ENCODE measurements around the gene TEX22. TPM values are rescaled to one million over a fixed set of nuclear protein-coding genes. Genes with fewer than 3 reads are reported as not detected.

The TEX22 gene
- total RNA-seq, 4 donors from 2014 or later: under 0.01 to 0.19 (median 0.17) TPM; not detected in 1

GRCh38 chr14:105379946-105380345 lies 18.4 kb upstream of the TEX22 start:
- intact Hi-C loops (cut with DNase I): no loop called here
- TF ChIP-seq CTCF (IDR thresholded peaks at IDR 0.05): no peak
- no peak for TF ChIP-seq POLR2AphosphoS5 (IDR thresholded peaks at IDR 0.05)
- TF ChIP-seq POLR2A (IDR thresholded peaks at IDR 0.05; ENCODE audit: low read depth): no peak
- no peak for TF ChIP-seq EP300 (IDR thresholded peaks at IDR 0.05)
- Histone ChIP-seq H3K27me3 (no peaks in the 10 kb centered on the region), H3K36me3 (peaks cover 46 to 66% (median 54%) of the 10 kb centered on the region in 4 donors), H3K27ac (replicated peaks in 1 of 4) (no peak overlapping the region), H3K4me1 (no peaks in the 10 kb centered on the region), H3K9me3 (no peaks in the 10 kb centered on the region), H3K4me3 (no peak overlapping the region)
- DNase-seq (ENCODE audit: extremely low spot score): no peak
- 100% methylated on average over 6 of the region's 14 CpGs for WGBS

DNA sequence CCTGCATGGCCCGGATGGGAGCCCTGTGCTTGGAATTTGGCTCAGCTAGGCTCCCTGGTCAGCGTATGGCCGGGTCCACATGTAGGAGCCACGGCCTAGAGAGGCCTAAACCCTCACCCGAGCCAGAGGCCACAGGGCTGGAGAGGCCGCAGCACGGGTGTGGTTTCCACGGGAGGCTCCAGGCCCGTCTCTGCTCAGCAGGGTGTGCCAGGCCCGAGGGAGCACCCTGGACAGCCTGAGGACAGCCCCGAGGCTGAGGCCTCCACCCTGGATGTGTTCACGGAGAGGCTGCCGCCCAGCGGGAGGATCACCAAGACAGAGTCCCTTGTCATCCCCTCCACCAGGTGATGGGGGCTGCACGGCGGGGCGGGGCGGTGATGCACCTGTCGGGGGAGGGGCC lies 17.6 kb upstream of the TEX22 start:
- no peak for DNase-seq (ENCODE audit: extremely low spot score)
- no peak overlapping the region for H3K27ac ChIP-seq (replicated peaks in 1 of 4)
- 88% methylated on average over 7 of the region's 19 CpGs for WGBS
- intact Hi-C loops (cut with DNase I): no loop called here
- TF ChIP-seq POLR2AphosphoS5 (IDR thresholded peaks at IDR 0.05) (no peak), CTCF (IDR thresholded peaks at IDR 0.05) (no peak), POLR2A (IDR thresholded peaks at IDR 0.05; ENCODE audit: low read depth) (no peak), EP300 (IDR thresholded peaks at IDR 0.05) (no peak)
- H3K36me3 ChIP-seq: peaks cover 47 to 74% (median 63%) of the 10 kb centered on the region in 4 donors
- H3K4me3 ChIP-seq: no peak overlapping the region
- H3K4me1 ChIP-seq: no peaks in the 10 kb centered on the region
- no peaks in the 10 kb centered on the region for H3K27me3 ChIP-seq
- H3K9me3 ChIP-seq: no peaks in the 10 kb centered on the region

DNA sequence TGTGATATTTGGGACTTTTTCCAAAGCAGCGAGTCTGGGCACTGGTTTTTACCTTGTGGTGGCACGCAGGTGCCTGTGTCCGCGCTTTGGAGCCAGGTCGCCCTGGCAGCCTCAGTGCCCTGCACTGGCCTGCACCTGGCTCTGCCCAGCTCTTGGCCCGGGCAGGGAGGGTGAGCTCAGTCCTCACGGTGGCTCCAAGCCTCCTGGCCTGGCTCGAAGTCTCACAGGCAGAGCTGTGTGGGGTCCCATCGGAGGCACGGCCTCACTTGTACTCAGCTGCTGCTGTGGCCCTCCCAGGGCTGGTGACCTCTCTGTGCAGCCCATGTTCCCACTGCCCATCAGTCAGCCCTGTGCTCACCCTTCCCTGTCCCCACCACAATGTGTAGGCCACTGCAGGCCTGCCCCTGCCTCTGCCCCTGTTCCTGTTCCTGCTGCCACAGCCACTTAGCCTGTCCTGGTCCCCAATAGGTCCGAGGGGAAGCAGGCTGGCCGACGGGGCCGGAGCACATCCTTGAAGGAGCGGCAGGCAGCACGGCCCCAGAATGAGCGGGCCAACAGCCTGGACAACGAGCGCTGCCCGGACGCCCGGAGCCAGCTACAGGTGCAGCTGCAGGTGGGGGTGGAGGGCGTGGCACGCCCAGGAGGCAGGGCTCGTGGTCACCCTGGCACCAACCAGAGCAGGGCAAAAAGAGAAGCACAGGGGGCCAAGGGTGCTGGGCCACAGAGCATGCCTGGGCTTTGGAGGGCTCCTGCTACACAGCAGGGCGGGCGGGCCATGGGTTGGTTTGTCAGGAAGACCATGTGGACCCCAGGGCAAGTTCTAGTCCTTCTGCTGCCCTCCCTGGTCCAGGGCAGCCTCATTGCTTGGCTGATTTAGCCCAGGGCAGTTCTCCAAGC lies 16.6 kb upstream of the TEX22 start:
- H3K4me3 ChIP-seq: no peak overlapping the region
- H3K27me3 ChIP-seq: no peaks in the 10 kb centered on the region
- no peaks in the 10 kb centered on the region for H3K9me3 ChIP-seq
- H3K4me1 ChIP-seq: no peaks in the 10 kb centered on the region
- 90% methylated on average over 12 of the region's 27 CpGs for WGBS
- DNase-seq (ENCODE audit: extremely low spot score): no peak
- intact Hi-C loops (cut with DNase I): no loop called here
- TF ChIP-seq EP300 (IDR thresholded peaks at IDR 0.05) (no peak), POLR2A (IDR thresholded peaks at IDR 0.05; ENCODE audit: low read depth) (no peak), POLR2AphosphoS5 (IDR thresholded peaks at IDR 0.05) (no peak), CTCF (IDR thresholded peaks at IDR 0.05) (no peak)
- H3K36me3 ChIP-seq: peaks cover 47 to 83% (median 72%) of the 10 kb centered on the region in 4 donors
- H3K27ac ChIP-seq (replicated peaks in 1 of 4): no peak overlapping the region

DNA sequence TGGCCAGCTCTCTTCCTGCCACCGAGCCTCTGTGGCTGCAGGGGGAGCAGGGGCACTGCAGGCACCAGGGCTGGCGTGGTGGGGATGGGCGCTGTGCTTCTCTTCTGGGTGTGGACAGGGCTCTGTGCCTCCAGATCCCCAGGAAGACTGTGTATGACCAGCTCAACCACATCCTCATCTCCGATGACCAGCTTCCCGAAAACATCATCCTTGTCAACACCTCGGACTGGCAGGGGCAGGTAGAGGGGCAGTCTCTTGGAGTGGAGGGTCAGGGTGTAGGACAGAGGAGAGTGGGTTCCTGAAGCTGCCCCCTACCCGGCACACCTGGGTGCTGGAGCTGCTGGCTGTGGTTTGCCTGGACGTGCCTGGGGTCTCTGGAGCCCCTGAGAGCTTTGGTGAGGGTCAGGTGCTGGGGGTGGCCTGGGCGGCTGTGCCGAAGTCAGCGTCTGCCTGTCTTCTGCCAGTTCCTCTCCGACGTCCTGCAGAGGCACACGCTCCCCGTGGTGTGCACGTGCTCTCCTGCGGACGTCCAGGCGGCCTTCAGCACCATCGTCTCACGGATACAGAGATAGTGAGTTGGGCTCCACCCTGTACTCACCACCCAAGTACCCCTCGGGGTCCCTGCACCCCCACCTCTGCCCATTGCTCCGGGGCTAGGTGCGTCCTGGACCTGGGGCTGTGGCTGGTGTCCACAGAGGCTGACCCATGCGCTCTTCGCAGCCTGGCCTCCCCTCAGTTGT lies 15.8 kb upstream of the TEX22 start:
- DNase-seq (ENCODE audit: extremely low spot score): no peak
- H3K4me3 ChIP-seq: no peak overlapping the region
- H3K4me1 ChIP-seq: no peaks in the 10 kb centered on the region
- H3K27me3 ChIP-seq: no peaks in the 10 kb centered on the region
- 91% methylated on average over 20 of the region's 26 CpGs for WGBS
- no peak for TF ChIP-seq POLR2AphosphoS5 (IDR thresholded peaks at IDR 0.05)
- no peak for TF ChIP-seq CTCF (IDR thresholded peaks at IDR 0.05)
- no peak for TF ChIP-seq POLR2A (IDR thresholded peaks at IDR 0.05; ENCODE audit: low read depth)
- no peak for TF ChIP-seq EP300 (IDR thresholded peaks at IDR 0.05)
- H3K27ac ChIP-seq (replicated peaks in 1 of 4): no peak overlapping the region
- H3K9me3 ChIP-seq: no peaks in the 10 kb centered on the region
- intact Hi-C loops (cut with DNase I): no loop called here
- peaks cover 47 to 91% (median 80%) of the 10 kb centered on the region in 4 donors for H3K36me3 ChIP-seq

Measured in esophagus muscularis mucosa (tissue), 4 donors.